ENCODE measurements around the gene ZXDC.

ZXDC gene

GRCh38 chr3:126491221-126492013 lies 15.7 kb upstream of the ZXDC start:
- no peak for DNase-seq (ENCODE audit: low read depth in 2 of 2)

GRCh38 chr3:126490619-126491018 lies 14.9 kb upstream of the ZXDC start:
- no peak for DNase-seq (ENCODE audit: low read depth in 2 of 2)

- DNase-seq (ENCODE audit: low read depth in 2 of 2) = no peak
These were observed 13.3 kb upstream of the ZXDC start for GRCh38 chr3:126488886-126489569.

GRCh38 chr3:126488185-126488584 lies 12.5 kb upstream of the ZXDC start:
- DNase-seq (ENCODE audit: low read depth in 2 of 2) = no peak

- DNase-seq (ENCODE audit: low read depth in 2 of 2) = no peak
These were observed 11.6 kb upstream of the ZXDC start for GRCh38 chr3:126487151-126487771.

GRCh38 chr3:126486360-126486847 lies 10.7 kb upstream of the ZXDC start:
- DNase-seq (ENCODE audit: low read depth in 2 of 2) = no peak

- DNase-seq (ENCODE audit: low read depth in 2 of 2) = no peak
These were observed 10.3 kb upstream of the ZXDC start for GRCh38 chr3:126485956-126486355.

GRCh38 chr3:126485176-126485897 lies 9.6 kb upstream of the ZXDC start:
- DNase-seq (ENCODE audit: low read depth in 2 of 2) = no peak

GRCh38 chr3:126484662-126485061 lies 9.0 kb upstream of the ZXDC start:
- DNase-seq (ENCODE audit: low read depth in 2 of 2) = no peak

- no peak for DNase-seq (ENCODE audit: low read depth in 2 of 2)
These were observed 8.5 kb upstream of the ZXDC start for GRCh38 chr3:126484148-126484547.

GRCh38 chr3:126483321-126483761 lies 7.7 kb upstream of the ZXDC start:
- DNase-seq (ENCODE audit: low read depth in 2 of 2) = no peak

- DNase-seq (ENCODE audit: low read depth in 2 of 2) = no peak
These were observed 7.0 kb upstream of the ZXDC start for GRCh38 chr3:126482503-126483255.

- DNase-seq (ENCODE audit: low read depth in 2 of 2) = no peak
These were observed 6.3 kb upstream of the ZXDC start for GRCh38 chr3:126481808-126482502.

- DNase-seq (ENCODE audit: low read depth in 2 of 2) = no peak
These were observed 5.2 kb upstream of the ZXDC start for GRCh38 chr3:126480861-126481260.

- no peak for DNase-seq (ENCODE audit: low read depth in 2 of 2)
These were observed 4.5 kb upstream of the ZXDC start for GRCh38 chr3:126480206-126480605.

GRCh38 chr3:126479642-126480041 lies 4.0 kb upstream of the ZXDC start:
- no peak for DNase-seq (ENCODE audit: low read depth in 2 of 2)

GRCh38 chr3:126478581-126479310 lies 3.1 kb upstream of the ZXDC start:
- DNase-seq (ENCODE audit: low read depth in 2 of 2) = no peak

- DNase-seq (ENCODE audit: low read depth in 2 of 2) = no peak
These were observed 1.3 kb upstream of the ZXDC start for GRCh38 chr3:126477061-126477380.

GRCh38 chr3:126476166-126477060 lies 722 bp upstream of the ZXDC start:
- no peak for DNase-seq (ENCODE audit: low read depth in 2 of 2)
